Measurements from ENCODE around the gene HIP1R.

HIP1R gene

DNA sequence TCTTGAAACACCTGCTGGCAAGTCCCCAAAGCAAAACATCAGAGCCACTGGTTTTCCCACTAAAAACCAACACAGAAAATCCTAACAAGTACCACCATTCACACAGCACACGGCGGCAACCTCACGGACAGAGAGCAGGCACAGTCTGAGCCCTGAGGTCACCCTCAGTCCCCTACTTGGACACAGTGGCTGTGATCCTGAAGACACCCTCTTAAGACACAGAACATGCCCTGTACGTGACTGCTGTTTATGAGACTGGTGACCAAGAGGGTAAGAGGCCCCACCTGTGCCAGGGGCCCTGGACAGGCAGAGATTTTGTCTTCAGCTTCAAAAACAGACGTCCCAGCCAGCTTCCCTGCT lies 29.6 kb downstream of the HIP1R start:
- TF ChIP-seq NFIC (IDR thresholded peaks at IDR 0.05) (no peak), ZBTB7A (IDR thresholded peaks at IDR 0.05; ENCODE audit: low read depth) (no peak), CREB1 (IDR thresholded peaks at IDR 0.05; ENCODE audit: low read depth) (no peak), TEAD4 (IDR thresholded peaks at IDR 0.05) (no peak), EGR1 (IDR thresholded peaks at IDR 0.05) (no peak), EP300 (IDR thresholded peaks at IDR 0.05; ENCODE audit: borderline replicate concordance) (no peak), TAF1 (IDR thresholded peaks at IDR 0.05; ENCODE audit: low read depth) (no peak), TCF12 (IDR thresholded peaks at IDR 0.05; ENCODE audit: low read depth) (no peak)
- TF ChIP-seq, protein P1, sequence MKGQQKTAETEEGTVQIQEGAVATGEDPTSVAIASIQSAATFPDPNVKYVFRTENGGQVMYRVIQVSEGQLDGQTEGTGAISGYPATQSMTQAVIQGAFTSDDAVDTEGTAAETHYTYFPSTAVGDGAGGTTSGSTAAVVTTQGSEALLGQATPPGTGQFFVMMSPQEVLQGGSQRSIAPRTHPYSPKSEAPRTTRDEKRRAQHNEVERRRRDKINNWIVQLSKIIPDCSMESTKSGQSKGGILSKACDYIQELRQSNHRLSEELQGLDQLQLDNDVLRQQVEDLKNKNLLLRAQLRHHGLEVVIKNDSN (IDR thresholded peaks at IDR 0.05) = no peak
- TF ChIP-seq, protein P2, sequence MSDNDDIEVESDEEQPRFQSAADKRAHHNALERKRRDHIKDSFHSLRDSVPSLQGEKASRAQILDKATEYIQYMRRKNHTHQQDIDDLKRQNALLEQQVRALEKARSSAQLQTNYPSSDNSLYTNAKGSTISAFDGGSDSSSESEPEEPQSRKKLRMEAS (IDR thresholded peaks at IDR 0.05) = no peak

DNA sequence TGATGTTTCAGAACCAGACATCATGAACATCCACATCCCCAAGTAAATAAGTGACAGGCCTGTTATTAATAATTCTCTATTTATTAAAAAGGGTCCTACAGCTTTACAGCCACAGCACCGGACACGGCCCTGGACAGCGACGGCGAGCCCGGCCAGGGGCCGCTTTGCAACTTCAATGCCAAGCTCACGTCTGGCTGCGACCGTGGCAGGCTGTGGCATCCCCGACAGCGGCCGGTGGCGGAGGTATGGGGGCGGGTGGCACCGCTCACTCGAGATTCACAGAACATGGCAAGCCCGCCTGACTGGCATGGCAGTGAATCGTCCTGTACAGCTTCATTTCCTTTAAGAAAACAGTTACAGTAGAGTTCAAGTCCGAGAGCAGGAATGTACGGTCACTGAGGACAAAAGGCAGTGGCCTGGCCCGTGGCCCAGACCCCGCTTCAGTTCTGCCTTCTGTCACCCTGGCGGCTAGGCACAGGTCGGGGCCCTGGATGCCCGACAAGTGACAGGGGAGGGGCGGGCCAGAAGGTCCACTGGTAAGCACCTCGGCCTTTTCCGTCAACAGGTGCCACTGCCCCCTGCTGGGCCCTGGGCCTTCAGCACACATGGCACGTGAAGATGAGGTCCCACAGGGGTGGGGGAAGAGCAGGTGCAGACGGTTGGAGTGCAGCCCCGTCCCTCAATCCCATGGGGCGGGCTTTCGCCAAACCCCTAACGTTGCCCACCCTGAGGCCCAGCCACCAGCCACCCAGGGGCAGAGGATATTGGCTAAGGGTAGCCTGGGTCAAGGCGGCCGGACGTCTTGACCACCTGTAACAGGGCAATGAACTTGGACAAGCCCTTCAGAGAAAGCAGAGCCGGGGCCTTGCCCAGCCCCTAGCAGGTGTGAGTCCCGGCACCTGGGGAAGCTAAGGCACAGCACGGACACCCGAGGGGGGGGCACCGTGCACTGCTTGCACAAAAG lies 30.3 kb downstream of the HIP1R start:
- no peak for TF ChIP-seq RAD21 (IDR thresholded peaks at IDR 0.05; ENCODE audit: low read depth)
- TF ChIP-seq, protein P1 (IDR thresholded peaks at IDR 0.05) = no peak
- TF ChIP-seq EP300 (IDR thresholded peaks at IDR 0.05; ENCODE audit: borderline replicate concordance) = no peak
- TF ChIP-seq NFIC (IDR thresholded peaks at IDR 0.05) = no peak
- TF ChIP-seq CREB1 (IDR thresholded peaks at IDR 0.05; ENCODE audit: low read depth) = no peak
- no peak for TF ChIP-seq ZBTB7A (IDR thresholded peaks at IDR 0.05; ENCODE audit: low read depth)
- TF ChIP-seq, protein P3, sequence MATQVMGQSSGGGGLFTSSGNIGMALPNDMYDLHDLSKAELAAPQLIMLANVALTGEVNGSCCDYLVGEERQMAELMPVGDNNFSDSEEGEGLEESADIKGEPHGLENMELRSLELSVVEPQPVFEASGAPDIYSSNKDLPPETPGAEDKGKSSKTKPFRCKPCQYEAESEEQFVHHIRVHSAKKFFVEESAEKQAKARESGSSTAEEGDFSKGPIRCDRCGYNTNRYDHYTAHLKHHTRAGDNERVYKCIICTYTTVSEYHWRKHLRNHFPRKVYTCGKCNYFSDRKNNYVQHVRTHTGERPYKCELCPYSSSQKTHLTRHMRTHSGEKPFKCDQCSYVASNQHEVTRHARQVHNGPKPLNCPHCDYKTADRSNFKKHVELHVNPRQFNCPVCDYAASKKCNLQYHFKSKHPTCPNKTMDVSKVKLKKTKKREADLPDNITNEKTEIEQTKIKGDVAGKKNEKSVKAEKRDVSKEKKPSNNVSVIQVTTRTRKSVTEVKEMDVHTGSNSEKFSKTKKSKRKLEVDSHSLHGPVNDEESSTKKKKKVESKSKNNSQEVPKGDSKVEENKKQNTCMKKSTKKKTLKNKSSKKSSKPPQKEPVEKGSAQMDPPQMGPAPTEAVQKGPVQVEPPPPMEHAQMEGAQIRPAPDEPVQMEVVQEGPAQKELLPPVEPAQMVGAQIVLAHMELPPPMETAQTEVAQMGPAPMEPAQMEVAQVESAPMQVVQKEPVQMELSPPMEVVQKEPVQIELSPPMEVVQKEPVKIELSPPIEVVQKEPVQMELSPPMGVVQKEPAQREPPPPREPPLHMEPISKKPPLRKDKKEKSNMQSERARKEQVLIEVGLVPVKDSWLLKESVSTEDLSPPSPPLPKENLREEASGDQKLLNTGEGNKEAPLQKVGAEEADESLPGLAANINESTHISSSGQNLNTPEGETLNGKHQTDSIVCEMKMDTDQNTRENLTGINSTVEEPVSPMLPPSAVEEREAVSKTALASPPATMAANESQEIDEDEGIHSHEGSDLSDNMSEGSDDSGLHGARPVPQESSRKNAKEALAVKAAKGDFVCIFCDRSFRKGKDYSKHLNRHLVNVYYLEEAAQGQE (IDR thresholded peaks at IDR 0.05; ENCODE audit: low read depth) = no peak
- TF ChIP-seq CEBPB (IDR thresholded peaks at IDR 0.05) = no peak
- no peak for TF ChIP-seq FOXM1 (IDR thresholded peaks at IDR 0.05; ENCODE audit: borderline replicate concordance, low read depth)
- TF ChIP-seq, protein P2 (IDR thresholded peaks at IDR 0.05) = no peak
- no peak for TF ChIP-seq TCF12 (IDR thresholded peaks at IDR 0.05; ENCODE audit: low read depth)

DNA sequence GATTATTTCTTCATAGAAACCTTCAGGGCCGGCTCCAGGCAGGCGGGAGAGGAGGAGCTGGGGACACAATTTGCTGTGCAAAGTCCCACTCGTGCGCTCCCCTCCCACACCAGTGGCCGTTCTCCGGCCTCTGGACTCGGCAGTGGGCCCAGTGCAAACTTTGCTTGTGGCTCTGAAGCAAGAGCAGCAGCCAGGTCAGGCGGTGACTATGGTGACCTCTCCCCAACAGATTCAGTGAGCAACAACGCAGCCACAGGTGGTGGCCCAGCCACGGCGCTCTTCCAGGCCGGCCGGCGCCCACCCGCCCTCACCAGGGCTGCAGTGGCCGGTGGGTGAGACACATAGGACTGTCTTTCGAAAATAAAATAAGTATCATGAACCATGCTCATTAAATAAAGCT lies 31.1 kb downstream of the HIP1R start:
- TF ChIP-seq CEBPB (IDR thresholded peaks at IDR 0.05) = no peak
- no peak for TF ChIP-seq EP300 (IDR thresholded peaks at IDR 0.05; ENCODE audit: borderline replicate concordance)
- no peak for TF ChIP-seq TAF1 (IDR thresholded peaks at IDR 0.05; ENCODE audit: low read depth)
- no peak for TF ChIP-seq TEAD4 (IDR thresholded peaks at IDR 0.05)
- TF ChIP-seq, protein P1 (IDR thresholded peaks at IDR 0.05) = no peak
- TF ChIP-seq, protein P2 (IDR thresholded peaks at IDR 0.05) = no peak
- TF ChIP-seq, protein P3 (IDR thresholded peaks at IDR 0.05; ENCODE audit: low read depth) = no peak
- no peak for TF ChIP-seq EGR1 (IDR thresholded peaks at IDR 0.05)
- no peak for TF ChIP-seq TCF12 (IDR thresholded peaks at IDR 0.05; ENCODE audit: low read depth)
- TF ChIP-seq ZBTB7A (IDR thresholded peaks at IDR 0.05; ENCODE audit: low read depth) = no peak
- TF ChIP-seq NFIC (IDR thresholded peaks at IDR 0.05) = no peak
- no peak for TF ChIP-seq FOXM1 (IDR thresholded peaks at IDR 0.05; ENCODE audit: borderline replicate concordance, low read depth)
- no peak for TF ChIP-seq RAD21 (IDR thresholded peaks at IDR 0.05; ENCODE audit: low read depth)
- TF ChIP-seq CREB1 (IDR thresholded peaks at IDR 0.05; ENCODE audit: low read depth) = no peak
- TF ChIP-seq YY1 (IDR thresholded peaks at IDR 0.05; ENCODE audit: low read depth) = no peak

DNA sequence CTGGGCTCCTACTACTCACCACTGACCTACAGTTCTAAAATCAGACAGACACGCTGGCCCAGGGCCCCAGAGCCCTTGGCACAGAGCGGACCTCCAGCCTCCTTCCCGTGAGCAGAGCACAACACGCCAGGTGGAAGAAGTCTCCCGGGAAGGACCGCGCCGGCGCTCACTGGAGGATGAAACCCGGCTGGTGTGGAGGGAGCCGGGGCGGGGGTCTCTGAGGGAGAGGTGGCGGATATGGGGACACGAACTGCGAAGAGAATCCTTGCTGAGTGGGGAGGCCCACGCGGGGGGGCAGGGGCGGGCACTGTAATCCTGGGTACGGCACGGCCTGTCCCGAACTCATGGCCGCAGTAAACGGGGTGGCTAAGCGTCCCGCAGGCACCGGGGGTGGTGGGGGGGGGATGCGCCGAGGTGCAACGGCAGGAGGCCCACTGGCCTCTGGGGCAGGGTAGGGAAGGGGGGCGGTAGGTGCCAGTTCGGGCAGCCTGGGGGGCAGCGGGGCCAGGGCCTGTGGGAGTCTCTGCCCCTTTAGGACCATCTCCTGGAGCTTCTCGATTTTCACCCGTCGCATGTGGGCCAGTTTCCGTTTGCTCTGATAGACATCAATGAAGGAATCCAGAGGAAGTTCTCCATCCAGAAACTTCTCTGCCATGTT lies 31.8 kb downstream of the HIP1R start:
- no peak for TF ChIP-seq RAD21 (IDR thresholded peaks at IDR 0.05; ENCODE audit: low read depth)
- no peak for TF ChIP-seq TCF12 (IDR thresholded peaks at IDR 0.05; ENCODE audit: low read depth)
- TF ChIP-seq, protein P1 (IDR thresholded peaks at IDR 0.05) = no peak
- no peak for TF ChIP-seq YY1 (IDR thresholded peaks at IDR 0.05; ENCODE audit: low read depth)
- no peak for TF ChIP-seq FOXM1 (IDR thresholded peaks at IDR 0.05; ENCODE audit: borderline replicate concordance, low read depth)
- no peak for TF ChIP-seq EP300 (IDR thresholded peaks at IDR 0.05; ENCODE audit: borderline replicate concordance)
- TF ChIP-seq CEBPB (IDR thresholded peaks at IDR 0.05) = no peak
- TF ChIP-seq TEAD4 (IDR thresholded peaks at IDR 0.05) = no peak
- TF ChIP-seq ZBTB7A (IDR thresholded peaks at IDR 0.05; ENCODE audit: low read depth) = no peak
- TF ChIP-seq CREB1 (IDR thresholded peaks at IDR 0.05; ENCODE audit: low read depth) = no peak
- TF ChIP-seq, protein P3 (IDR thresholded peaks at IDR 0.05; ENCODE audit: low read depth) = no peak
- no peak for TF ChIP-seq NFIC (IDR thresholded peaks at IDR 0.05)
- no peak for TF ChIP-seq EGR1 (IDR thresholded peaks at IDR 0.05)

Data from Ishikawa (cell line).